Endothelial cell of umbilical vein (primary cell): ENCODE results near the gene MAP2K5. TPM values are rescaled to one million over a fixed set of nuclear protein-coding genes. Genes with fewer than 3 reads are reported as not detected.

ENCODE experiments used
- BruUV-seq: library from RNA; stranded (reverse); fragments of 400-500 nt; replicated peaks from 2 replicates; lab custom pipeline; 2021; lab: Mats Ljungman, UMichigan
- CTCF ChIA-PET: fragments of 300-600, 350-600 bp; sonication (Branson Sonifier 250); formaldehyde crosslinking; loops from one replicate; lab custom pipeline; 2021; ENCODE audit warnings: antibody characterized with exemption, inconsistent platforms; lab: Charles Lee
- POLR2A ChIA-PET: fragments of 300-600, 350-600 bp; sonication (Branson Sonifier 250); formaldehyde crosslinking; loops from one replicate; lab custom pipeline; 2021; ENCODE audit warnings: antibody characterized with exemption, inconsistent platforms; lab: Charles Lee
- DNase-seq: peaks from one replicate; pipeline ENCODE4 v3.0.0-alpha.2; 2011; ENCODE audit warnings: low read depth, low spot score
- FAIRE-seq: peaks from 2 replicates; lab custom pipeline; 2011; peaks lifted over from hg19 to GRCh38; lab: Jason Lieb, UNC
- H2AFZ ChIP-seq: 2 replicates; pipeline ENCODE4 v1.6.0; 2012; ENCODE audit warnings: low read depth, low read length, control low read depth, inconsistent platforms
- H3K27ac ChIP-seq: 2 replicates; pipeline ENCODE4 v1.5.1; 2011; ENCODE audit warnings: low read depth, mild to moderate bottlenecking, control low read depth, low read length, moderate library complexity; ENCODE audit not compliant: insufficient read depth
- H3K27me3 ChIP-seq, 2 experiments: 2 replicates each; pipeline versions ENCODE4 v1.6.0 to v1.6.1; 2011; ENCODE audit warnings: low read length in 2 of 2, mixed read lengths in 1 of 2; ENCODE audit not compliant: control insufficient read depth in 2 of 2, insufficient read depth in 2 of 2
- H3K36me3 ChIP-seq, 2 experiments: 2 replicates in 1 of 2; 3 replicates in 1 of 2; pipeline ENCODE4 v1.5.1; 2011; ENCODE audit warnings: low read length in 2 of 2, mild to moderate bottlenecking in 1 of 2, moderate library complexity in 1 of 2; ENCODE audit not compliant: control insufficient read depth in 2 of 2, insufficient read depth in 2 of 2; ENCODE audit errors: extremely low read depth in 1 of 2
- H3K4me1 ChIP-seq: 3 replicates; pipeline ENCODE4 v1.5.1; 2011; ENCODE audit warnings: mild to moderate bottlenecking, low read length; ENCODE audit not compliant: control insufficient read depth, insufficient read depth; ENCODE audit errors: extremely low read depth
- H3K4me2 ChIP-seq: 2 replicates; pipeline ENCODE4 v1.6.1; 2011; ENCODE audit warnings: low read length, control low read depth, mixed read lengths; ENCODE audit not compliant: insufficient read depth
- H3K4me3 ChIP-seq, 3 experiments: fragments of 200-600 bp in 1 of 3; sonication (generic), shearing (Covaris generic) in 1 of 3; replicated peaks in 1 of 3; 2 replicates each; pipeline ENCODE4 v1.5.1; 2011 to 2016; ENCODE audit warnings: control low read depth in 3 of 3, low read length in 3 of 3, mild to moderate bottlenecking in 2 of 3, inconsistent platforms in 1 of 3, low read depth in 1 of 3, moderate library complexity in 1 of 3; ENCODE audit not compliant: insufficient read depth in 1 of 3
- H3K79me2 ChIP-seq: 2 replicates; pipeline ENCODE4 v1.6.0; 2012; ENCODE audit warnings: low read length, inconsistent platforms; ENCODE audit not compliant: control insufficient read depth, insufficient read depth
- H3K9ac ChIP-seq: replicated peaks from 2 replicates; pipeline ENCODE3; 2011; ENCODE audit warnings: low read length, control low read depth; ENCODE audit not compliant: insufficient read depth; ENCODE audit errors: extremely low read depth
- H3K9me1 ChIP-seq: replicated peaks from 3 replicates; pipeline ENCODE4 v1.6.0; 2011; ENCODE audit warnings: mild to moderate bottlenecking, low read length; ENCODE audit not compliant: control insufficient read depth, insufficient read depth; ENCODE audit errors: extremely low read depth
- H3K9me3 ChIP-seq: replicated peaks from 2 replicates; pipeline ENCODE4 v1.5.1; 2012; ENCODE audit warnings: low read length, inconsistent platforms; ENCODE audit not compliant: control insufficient read depth, insufficient read depth
- H4K20me1 ChIP-seq: replicated peaks from 2 replicates; pipeline ENCODE3; 2011; ENCODE audit warnings: mild to moderate bottlenecking, low read length; ENCODE audit not compliant: control insufficient read depth, insufficient read depth; ENCODE audit errors: extremely low read depth
- CTCF ChIP-seq, 2 donors: IDR thresholded peaks; 1 replicate in 1 of 2; 2 replicates in 1 of 2; pipeline ENCODE4 v1.5.1; 2011; ENCODE audit warnings: low read length in 2 of 2, mild to moderate bottlenecking in 2 of 2, moderate library complexity in 2 of 2, control low read depth in 1 of 2, inconsistent platforms in 1 of 2, low read depth in 1 of 2; ENCODE audit not compliant: insufficient read depth in 1 of 2; ENCODE audit errors: extremely low read depth in 1 of 2
- EZH2 ChIP-seq: IDR thresholded peaks from 2 replicates; pipeline ENCODE4 v1.6.1; 2012; ENCODE audit warnings: borderline replicate concordance, low read depth, mild to moderate bottlenecking, moderate library complexity, low read length, inconsistent platforms; ENCODE audit not compliant: severe bottlenecking
- FOS ChIP-seq: IDR thresholded peaks from 2 replicates; pipeline ENCODE4 v1.6.1; 2011; ENCODE audit warnings: mild to moderate bottlenecking, low read length, moderate library complexity, borderline replicate concordance; ENCODE audit not compliant: insufficient read depth
- GATA2 ChIP-seq: IDR thresholded peaks from 2 replicates; pipeline ENCODE4 v1.7.0; 2011; ENCODE audit warnings: low read depth, mild to moderate bottlenecking, moderate library complexity, mixed read lengths, low read length; ENCODE audit not compliant: insufficient read length, insufficient read depth
- JUN ChIP-seq: IDR thresholded peaks from 2 replicates; pipeline ENCODE4 v1.6.1; 2011; ENCODE audit warnings: borderline replicate concordance, low read depth; ENCODE audit not compliant: insufficient read length, insufficient read depth
- MAX ChIP-seq: IDR thresholded peaks from 2 replicates; pipeline ENCODE4 v1.6.1; 2011; ENCODE audit not compliant: insufficient read depth, insufficient read length
- MYC ChIP-seq: IDR thresholded peaks from one replicate; pipeline ENCODE4 v1.6.1; 2011; ENCODE audit warnings: mild to moderate bottlenecking, low read depth, low read length
- POLR2A ChIP-seq: IDR thresholded peaks from 2 replicates; pipeline ENCODE4 v1.6.1; 2012; ENCODE audit warnings: low read depth, mild to moderate bottlenecking, control low read depth, low read length
- POLR2AphosphoS5 ChIP-seq: IDR thresholded peaks from 2 replicates; pipeline ENCODE4 v1.6.1; 2012; ENCODE audit warnings: low read depth, mild to moderate bottlenecking, control low read depth, low read length, moderate library complexity; ENCODE audit not compliant: insufficient read depth
- dilution Hi-C: fragments of 300-500 bp; cut with MboI; formaldehyde crosslinking; loops from one replicate; pipeline ENCODE4 v1.15.0; 2019; ENCODE audit warnings: low sequenced_read_pairs; ENCODE audit not compliant: extremely low pct_ligation_motif_present
- intact Hi-C: fragments of 100-400 bp; cut with micrococcal nuclease; formaldehyde crosslinking; loops from one replicate; pipeline ENCODE4 v1.10.0; 2022
- polyA plus RNA-seq, 4 experiments: library from polyadenylated mRNA; depleted of rRNA in 3 of 4; stranded (reverse) in 3 of 4; unstranded in 1 of 4; fragments of >200 nt; gene quantifications; 2 replicates each; pipeline versions ENCODE4 v1.2.1 to v1.2.3, GENCODE V29; 2011 to 2012; ENCODE audit warnings: missing spikeins in 1 of 4
- total RNA-seq: library from RNA; stranded (reverse); gene quantifications from 2 replicates; pipeline ENCODE4 v1.2.3, GENCODE V29; 2021

Gene MAP2K5
- total and polyA plus RNA-seq, 2 donors (not counting 3 experiments of a cell fraction or from before 2014, with no cell fraction given), result 4.9 to 24.7 TPM

GRCh38 chr15:67723294-67724024, 181.0 kb downstream of the MAP2K5 start:
- dilution Hi-C loops, result no loop called here
- DNase-seq, result no peak
- Histone ChIP-seq H3K9me1 (no peaks in the 10 kb centered on the region), H3K79me2 (no peaks in the 10 kb centered on the region), H3K4me2 (no peak overlapping the region), H3K27me3 (no peaks in the 10 kb centered on the region), H2AFZ (no peak overlapping the region), H3K9ac (no peak overlapping the region), H3K36me3 (no peaks in the 10 kb centered on the region), H3K27ac (no peak overlapping the region), H3K9me3 (no peaks in the 10 kb centered on the region), H3K4me3 (no peak overlapping the region), H3K4me1 (no peaks in the 10 kb centered on the region), H4K20me1 (no peaks in the 10 kb centered on the region)
- intact Hi-C loops, result no loop called here
- POLR2A ChIA-PET, result no interaction called here
- BruUV-seq, result no TSS peak
- CTCF ChIA-PET, result no interaction called here
- no peak for TF ChIP-seq FOS
- TF ChIP-seq GATA2, result no peak
- no peak for TF ChIP-seq MAX
- no peak for TF ChIP-seq MYC
- no peak for TF ChIP-seq CTCF (IDR thresholded peaks at IDR 0.05; ENCODE audit: extremely low read depth in 1 of 2, insufficient read depth in 1 of 2, low read depth in 1 of 2, low read length in 2 of 2)
- no peak for TF ChIP-seq POLR2A
- TF ChIP-seq EZH2, result no peak
- TF ChIP-seq POLR2AphosphoS5, result no peak
- TF ChIP-seq JUN, result no peak
- FAIRE-seq, result no peak
